NOMO-1 treated with DMSO at 0.1 percent for 48 hours (cell line): ENCODE data around the gene WNT11.

Experiments
- DNase-seq: peaks from one replicate; lab custom pipeline; 2025; ENCODE audit not compliant: unreplicated experiment; lab: John Stamatoyannopoulos, UW

WNT11 gene

GRCh38 chr11:76176463-76176862, 29.8 kb downstream of the WNT11 start:
- no peak for DNase-seq

GRCh38 chr11:76175783-76176182, 30.5 kb downstream of the WNT11 start:
- no peak for DNase-seq

DNA sequence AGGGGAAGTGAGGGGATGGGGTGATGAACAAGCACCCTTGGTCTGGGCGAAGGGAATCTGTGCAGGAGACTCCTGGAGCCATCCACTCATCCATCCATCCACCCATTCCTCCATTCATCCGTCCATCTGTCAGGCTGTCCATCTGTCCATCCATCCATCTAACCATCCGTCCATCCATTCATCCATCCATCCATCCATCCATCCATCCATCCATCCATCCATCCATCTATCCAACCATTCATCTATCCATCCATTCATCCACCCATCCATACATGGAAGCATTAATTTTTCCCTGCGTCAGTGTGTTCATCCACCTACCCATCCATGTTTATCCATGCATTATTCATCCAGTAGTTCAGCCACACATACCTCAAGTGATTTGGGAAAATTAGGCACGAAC, 32.0 kb downstream of the WNT11 start:
- DNase-seq, result no peak

DNA sequence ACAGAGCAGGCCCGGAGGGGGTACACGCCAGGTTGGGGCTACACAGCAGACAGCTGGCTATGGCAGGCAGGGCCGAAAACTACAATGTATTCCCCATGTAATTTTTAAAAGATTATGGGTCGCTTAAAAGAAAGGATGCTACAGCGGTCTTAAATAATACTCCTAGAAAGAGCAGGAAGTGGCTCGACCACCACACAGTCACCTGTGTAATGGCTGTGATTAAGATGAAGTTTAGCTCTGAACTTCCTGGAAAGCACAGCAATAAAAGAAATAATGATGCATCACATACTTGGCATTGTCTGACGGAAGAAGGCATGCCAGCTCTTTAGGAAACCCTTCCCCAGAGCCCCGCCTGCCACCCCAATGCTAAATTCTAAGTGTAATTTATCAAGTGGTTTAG, 32.6 kb downstream of the WNT11 start:
- no peak for DNase-seq

DNA sequence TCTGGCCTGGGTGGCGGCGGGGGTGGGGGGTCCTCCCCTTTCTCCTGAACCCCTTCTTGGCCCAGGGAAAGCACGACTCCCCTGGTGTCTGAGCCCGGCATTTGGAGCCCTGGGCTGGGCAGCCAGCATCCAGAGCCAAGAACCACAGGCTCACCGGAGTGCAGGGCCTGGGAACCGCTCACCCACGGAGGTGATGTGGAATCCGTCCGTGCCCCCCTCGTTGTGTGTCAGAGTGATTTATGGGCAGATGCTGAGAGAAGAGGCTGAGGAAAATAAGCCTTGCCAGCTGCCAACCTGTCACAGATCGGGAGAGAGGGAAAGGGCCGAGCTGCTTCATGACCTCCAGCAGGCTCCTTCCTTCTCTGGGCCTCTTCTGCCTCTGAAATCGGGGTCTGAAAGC, 33.7 kb downstream of the WNT11 start:
- DNase-seq, result no peak

DNA sequence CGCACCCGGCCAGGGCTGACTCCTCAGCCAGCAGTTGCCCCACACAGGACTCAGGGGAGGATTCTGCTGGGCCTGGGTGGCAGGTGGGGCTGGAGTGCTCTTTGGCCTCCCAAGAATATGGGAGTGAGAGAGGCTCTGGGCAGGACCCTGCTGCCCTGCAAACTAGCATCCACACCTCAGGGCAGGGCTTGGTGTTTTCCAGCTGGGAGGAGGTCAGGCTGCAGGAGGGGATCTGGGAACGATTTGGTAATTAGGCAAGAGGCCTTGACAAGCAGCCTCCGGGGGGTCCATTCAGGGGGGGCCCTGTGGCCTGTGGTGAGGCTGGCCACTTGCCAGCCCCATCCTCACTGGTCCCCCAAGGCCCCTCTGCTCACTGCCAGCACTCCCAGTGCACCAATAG, 35.8 kb downstream of the WNT11 start:
- no peak for DNase-seq

DNA sequence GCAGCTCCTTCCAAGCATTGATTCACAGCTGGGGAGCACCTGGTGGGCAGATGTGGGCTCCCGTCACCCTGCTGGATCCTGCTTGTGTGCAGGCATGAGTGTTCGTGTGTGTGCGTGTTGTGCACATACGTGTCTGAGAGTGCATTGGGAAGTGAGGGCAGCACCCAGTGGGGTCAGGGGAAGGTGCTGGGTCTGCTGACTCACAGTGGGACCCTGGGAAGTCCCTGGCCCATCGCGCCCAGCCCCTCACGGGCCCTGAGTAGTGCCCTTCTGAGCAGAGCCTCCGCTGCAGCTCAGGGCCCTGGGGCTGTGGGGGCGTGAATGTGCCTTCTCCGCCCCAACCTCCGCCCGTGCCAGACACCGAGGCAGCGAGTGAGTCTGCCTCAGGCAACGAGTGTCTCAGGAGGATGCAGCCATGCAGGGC, 36.8 kb downstream of the WNT11 start:
- DNase-seq, result no peak

GRCh38 chr11:76167590-76167989, 38.7 kb downstream of the WNT11 start:
- no peak for DNase-seq

GRCh38 chr11:76166314-76166713, 40.0 kb downstream of the WNT11 start:
- DNase-seq, result no peak

GRCh38 chr11:76164861-76165751, 41.2 kb downstream of the WNT11 start:
- DNase-seq, result no peak

DNA sequence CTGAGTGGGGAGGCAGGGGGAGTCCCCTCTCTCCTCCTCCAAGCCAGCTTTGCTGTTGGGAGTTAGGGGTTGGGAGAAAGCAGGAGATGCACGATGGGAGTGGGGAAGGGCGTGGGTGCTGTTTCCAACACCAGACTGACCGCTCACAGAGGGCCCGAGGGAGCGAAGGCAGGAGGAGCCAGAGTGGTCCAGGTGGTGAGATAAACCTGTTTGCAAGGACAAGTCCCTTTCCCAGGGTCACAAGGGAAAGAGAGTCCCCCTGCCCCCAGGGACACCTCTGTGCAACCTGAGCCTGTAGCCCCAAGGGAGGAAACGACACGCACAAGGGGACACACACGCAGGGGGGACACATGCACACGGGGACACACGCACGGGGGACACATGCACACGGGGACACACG, 42.2 kb downstream of the WNT11 start:
- DNase-seq, result no peak

DNA sequence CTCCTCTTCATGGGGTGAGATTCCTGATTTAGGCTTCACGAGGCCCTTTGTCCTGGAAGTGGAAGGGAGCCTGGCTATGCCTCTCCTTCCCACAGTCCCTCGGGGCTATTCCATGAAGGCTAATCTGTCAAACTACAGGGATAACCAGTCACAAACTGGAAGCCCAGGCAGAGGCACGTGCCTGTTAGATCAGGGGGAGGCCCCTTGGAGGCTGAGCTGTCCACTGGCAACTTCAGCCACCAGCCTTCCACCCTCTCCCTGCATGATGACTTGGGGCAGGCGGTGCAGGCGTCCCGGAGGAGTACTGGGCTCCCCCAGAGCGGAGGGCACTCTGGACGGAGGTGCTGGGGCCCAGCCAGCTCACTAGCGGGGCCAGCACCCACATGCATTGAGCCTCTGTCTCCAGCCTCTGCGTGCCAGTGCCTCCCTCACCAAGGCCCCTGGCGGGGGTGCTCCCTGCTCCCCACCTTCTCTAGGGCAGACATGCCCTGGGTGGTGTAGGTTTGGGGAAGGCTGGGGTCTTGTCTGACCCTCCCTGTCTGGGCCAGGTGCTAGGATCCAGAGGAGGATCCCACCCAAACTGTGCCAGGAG, 42.9 kb downstream of the WNT11 start:
- DNase-seq, result no peak

DNA sequence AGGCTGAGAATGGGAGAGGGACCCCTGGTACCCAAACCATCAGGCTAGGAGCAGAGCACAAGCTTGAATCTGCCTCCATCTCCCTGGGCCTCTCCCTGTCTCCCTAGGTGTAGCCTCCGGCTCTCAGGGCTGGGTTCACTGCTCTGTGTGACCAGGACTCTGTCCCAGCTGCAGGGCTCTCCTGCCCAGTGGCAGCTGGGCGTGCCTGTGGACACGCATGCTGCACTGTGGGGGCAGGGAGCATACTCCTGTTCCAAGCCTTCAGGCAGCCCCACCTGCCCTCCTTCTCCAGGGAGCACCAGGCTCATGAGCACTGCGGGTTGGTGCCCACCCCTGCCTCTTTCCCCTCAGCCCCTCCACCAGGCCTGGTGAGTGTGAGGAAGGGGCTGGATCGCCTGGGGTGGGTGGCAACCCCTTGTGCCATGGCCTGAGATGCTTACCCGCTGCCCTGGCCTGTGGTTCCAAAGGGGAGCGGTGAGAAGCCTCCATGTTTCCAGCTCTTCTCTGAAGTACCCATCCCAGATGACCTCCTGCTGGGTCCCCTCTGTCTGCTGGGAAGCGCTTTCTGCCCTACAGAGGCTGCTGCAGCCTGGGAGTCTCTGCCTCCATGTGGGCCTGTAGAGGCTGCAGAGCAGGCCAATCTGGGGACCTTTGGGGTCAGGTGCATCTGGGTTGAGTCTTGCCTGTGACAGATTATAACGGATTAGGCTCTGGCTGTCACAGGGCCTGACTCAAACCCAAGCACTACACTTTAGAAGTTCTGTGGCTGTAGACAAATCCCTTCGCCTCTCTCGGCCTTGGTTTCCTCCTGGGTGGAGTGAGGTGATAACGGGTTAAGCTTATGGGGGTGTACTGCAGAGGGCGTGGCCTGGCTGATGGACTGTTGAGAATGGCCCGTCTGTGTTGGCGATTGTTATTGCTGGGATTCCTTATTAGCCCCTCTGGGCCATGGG, 43.7 kb downstream of the WNT11 start:
- no peak for DNase-seq

DNA sequence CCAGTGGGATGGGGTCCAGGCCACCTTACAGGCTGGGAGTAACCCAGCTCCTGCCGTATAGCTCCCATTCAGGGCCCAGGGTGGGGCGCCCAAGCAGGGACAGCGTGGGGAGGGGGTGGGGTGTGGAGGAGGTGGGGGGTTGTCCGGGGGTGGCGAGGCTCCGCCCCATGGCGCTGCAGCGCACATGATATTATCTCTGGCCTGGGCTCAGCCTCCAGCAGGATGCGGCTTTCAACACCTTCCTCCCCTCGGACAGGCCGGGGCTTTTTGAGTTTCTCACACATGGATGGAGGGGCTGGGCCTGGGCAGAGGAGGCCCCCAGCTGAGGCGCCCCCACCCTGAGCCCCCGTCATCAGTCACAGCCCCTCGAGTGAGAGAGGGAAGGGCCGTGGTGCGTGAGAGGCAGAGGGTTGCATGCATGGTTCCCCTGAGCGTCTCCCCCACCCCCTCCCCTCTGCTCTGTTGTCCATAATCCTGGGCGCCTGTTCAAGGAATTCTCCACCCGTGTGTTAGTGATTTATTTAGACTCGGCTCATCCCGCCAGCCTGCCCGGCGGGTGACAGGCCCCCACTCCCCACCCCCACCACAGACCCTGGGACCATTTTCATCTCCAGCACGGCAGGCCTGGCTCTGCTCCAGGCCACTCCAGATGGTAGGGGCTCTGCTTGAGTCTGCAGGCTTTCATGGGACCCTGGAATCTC, 44.9 kb downstream of the WNT11 start:
- no peak for DNase-seq

DNA sequence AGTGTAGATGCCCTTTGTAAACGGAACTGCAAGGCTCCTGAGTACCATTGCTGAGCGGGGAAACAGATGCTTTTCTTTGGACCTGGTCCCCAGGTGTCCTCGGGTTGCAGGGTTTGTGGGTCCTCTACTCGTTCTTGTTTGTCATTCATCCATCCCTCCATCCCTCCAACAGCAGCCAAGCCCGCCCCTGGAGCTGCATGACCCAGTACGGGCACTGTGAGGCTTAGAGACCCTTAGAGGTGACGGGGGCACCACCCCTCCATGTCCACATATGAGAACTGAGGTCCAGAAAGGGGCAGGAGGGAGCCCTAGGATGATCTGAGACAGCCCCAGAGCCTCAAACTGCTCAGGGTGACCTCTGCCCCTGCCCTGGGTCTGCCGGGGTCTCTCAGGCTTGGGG, 45.4 kb downstream of the WNT11 start:
- no peak for DNase-seq

DNA sequence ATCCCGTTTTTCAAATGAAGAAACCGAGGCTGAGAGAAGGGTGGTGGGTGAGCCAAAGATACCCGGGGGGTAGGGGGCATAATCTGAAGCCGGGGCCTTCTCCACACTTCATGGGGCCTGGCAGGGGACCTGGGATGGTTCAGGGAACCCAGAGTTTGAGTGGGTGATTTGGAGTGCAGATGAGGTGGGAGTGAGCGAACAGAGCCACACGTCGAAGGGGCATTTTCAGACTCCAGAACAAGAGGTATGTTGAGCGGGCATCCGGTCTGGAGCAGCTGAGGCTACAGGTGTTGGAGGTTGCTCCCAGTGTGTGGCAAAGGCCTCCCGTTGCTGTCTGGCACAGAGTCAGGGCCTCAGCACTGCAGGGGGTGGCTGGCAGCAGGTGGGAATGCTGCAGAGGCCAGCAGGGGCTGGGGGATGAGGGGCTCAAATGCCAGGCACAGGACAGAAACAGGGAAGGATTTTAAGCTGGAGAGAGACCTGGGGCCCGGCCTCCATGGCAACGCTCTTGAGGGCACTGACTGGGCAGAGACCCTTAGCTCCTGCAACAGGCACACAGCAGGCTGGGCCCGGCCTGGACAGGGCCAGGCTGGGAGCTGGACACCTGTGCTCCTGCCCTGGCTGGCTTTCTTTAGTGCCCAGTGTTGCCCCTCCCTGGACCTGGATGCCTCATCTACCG, 46.2 kb downstream of the WNT11 start:
- no peak for DNase-seq

DNA sequence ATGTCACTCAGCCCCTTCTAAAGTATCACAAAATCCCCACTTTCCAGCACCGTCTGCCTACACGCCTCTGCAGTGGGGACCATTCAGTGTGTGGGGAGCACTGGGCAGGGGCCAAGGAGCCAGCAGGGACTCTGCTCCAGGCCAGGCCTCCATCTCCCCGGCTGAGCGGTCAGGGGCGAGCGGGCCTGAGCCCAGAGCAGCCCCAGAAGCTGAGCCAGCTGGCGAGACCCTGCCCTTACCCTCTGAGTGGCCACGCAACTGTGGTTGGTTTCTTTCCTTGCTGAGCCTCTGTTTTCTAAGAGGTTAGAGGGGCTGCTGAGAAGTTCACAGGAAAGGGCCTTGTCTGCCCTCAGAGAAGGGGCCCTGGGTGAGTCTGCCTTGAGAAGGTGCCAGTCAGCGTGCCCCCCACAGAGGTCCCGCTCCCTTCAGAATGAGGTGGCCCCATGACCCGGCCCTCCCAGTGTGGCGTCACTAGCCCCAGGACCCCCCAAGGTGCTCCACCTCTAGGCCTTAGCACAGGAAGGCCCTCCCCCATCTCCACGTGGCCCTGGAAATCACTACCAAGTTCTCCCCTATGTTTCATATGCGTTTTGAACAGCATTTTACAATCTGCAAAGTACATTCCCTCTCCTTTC, 46.9 kb downstream of the WNT11 start:
- no peak for DNase-seq

GRCh38 chr11:76158394-76159302, 47.7 kb downstream of the WNT11 start:
- DNase-seq, result no peak

DNA sequence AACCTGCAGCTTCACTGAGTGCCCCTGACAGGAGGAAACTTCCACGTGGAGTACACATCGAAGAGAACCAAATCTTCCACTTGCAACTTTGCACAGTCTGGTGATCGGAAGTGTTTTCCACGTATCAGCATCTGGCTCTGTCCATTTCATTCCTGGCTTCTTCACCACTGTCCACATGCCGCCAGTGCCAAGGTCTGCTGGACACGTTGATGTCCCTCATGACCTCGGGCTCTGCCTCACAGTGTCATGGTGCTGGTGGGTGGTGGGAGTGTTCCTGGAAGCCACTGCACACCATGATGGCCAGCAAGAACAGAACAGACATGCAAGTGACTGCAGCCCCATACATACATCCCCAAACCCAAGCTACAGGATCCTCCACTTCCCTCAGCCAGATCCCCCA, 48.4 kb downstream of the WNT11 start:
- DNase-seq, result no peak
